H1 (cell line): ENCODE data around the gene LIPT2.

Experiments used
- BRCA1 ChIP-seq: IDR thresholded peaks from 2 replicates; pipeline ENCODE4 v1.6.1; 2012; ENCODE audit warnings: low read depth, low read length, improper control_type of control experiment
- CBX8 ChIP-seq: fragments of 300-800, 300-1000 bp; sonication (generic); IDR thresholded peaks from 2 replicates; pipeline ENCODE4 v1.7.1; 2016; ENCODE audit warnings: low read depth, low read length, borderline replicate concordance
- CTCF ChIP-seq, 3 experiments: IDR thresholded peaks; 1 replicate in 2 of 3; 2 replicates in 1 of 3; pipeline versions ENCODE4 v1.5.1 to v1.6.1; 2011; ENCODE audit warnings: low read length in 3 of 3, mild to moderate bottlenecking in 3 of 3, inconsistent platforms in 2 of 3, low read depth in 1 of 3, moderate library complexity in 1 of 3; ENCODE audit not compliant: insufficient read depth in 1 of 3; ENCODE audit errors: control extremely low read depth in 1 of 3
- EP300 ChIP-seq, 2 experiments: IDR thresholded peaks; 1 replicate in 1 of 2; 2 replicates in 1 of 2; pipeline ENCODE4 v1.6.1; 2011 to 2012; ENCODE audit warnings: low read depth in 2 of 2, low read length in 2 of 2, mild to moderate bottlenecking in 2 of 2, borderline replicate concordance in 1 of 2, inconsistent platforms in 1 of 2, moderate library complexity in 1 of 2
- POLR2A ChIP-seq, 2 experiments: IDR thresholded peaks; 1 replicate in 1 of 2; 2 replicates in 1 of 2; pipeline ENCODE4 v1.6.1; 2011; ENCODE audit warnings: low read depth in 2 of 2, low read length in 2 of 2, mild to moderate bottlenecking in 2 of 2; ENCODE audit errors: control extremely low read depth in 1 of 2
- POLR2AphosphoS5 ChIP-seq: IDR thresholded peaks from 2 replicates; pipeline ENCODE4 v1.6.1; 2011; ENCODE audit warnings: low read depth, low read length
- TAF1 ChIP-seq: IDR thresholded peaks from 2 replicates; pipeline ENCODE4 v1.6.1; 2011; ENCODE audit warnings: mild to moderate bottlenecking, low read depth, low read length
- USF2 ChIP-seq: IDR thresholded peaks from 2 replicates; pipeline ENCODE4 v1.6.1; 2011; ENCODE audit warnings: low read length, improper control_type of control experiment
- YY1 ChIP-seq: IDR thresholded peaks from 2 replicates; pipeline ENCODE4 v1.6.1; 2011; ENCODE audit warnings: low read depth, mild to moderate bottlenecking, low read length

- TF ChIP-seq USF2 (no peak), POLR2AphosphoS5 (no peak), BRCA1 (no peak), CTCF (IDR thresholded peaks at IDR 0.05; ENCODE audit: control extremely low read depth in 1 of 3, insufficient read depth in 1 of 3, low read depth in 1 of 3, low read length in 3 of 3) (no peak), TAF1 (no peak), YY1 (no peak), EP300 (IDR thresholded peaks at IDR 0.05; ENCODE audit: borderline replicate concordance in 1 of 2, low read depth in 2 of 2, low read length in 2 of 2) (no peak), POLR2A (IDR thresholded peaks at IDR 0.05; ENCODE audit: control extremely low read depth in 1 of 2, low read depth in 2 of 2, low read length in 2 of 2) (no peak), CBX8 (no peak)
Measured at GRCh38 chr11:74474316-74474715, 19.2 kb downstream of the LIPT2 start.
